Measurements from ENCODE around the gene CENPX.

The CENPX gene

GRCh38 chr17:81999976-82000802 is 22.5 kb downstream of the CENPX start:
- TF ChIP-seq SP1 (IDR thresholded peaks at IDR 0.05) (no peak), FOXK2 (IDR thresholded peaks at IDR 0.05) (no peak), PKNOX1 (IDR thresholded peaks at IDR 0.05) (no peak), FOXM1 (IDR thresholded peaks at IDR 0.05; ENCODE audit: borderline replicate concordance) (no peak)
- POLR2A ChIA-PET, result no interaction called here
- CTCF ChIA-PET, result no interaction called here
- DNase-seq (ENCODE audit: extremely low spot score), result no peak

DNA sequence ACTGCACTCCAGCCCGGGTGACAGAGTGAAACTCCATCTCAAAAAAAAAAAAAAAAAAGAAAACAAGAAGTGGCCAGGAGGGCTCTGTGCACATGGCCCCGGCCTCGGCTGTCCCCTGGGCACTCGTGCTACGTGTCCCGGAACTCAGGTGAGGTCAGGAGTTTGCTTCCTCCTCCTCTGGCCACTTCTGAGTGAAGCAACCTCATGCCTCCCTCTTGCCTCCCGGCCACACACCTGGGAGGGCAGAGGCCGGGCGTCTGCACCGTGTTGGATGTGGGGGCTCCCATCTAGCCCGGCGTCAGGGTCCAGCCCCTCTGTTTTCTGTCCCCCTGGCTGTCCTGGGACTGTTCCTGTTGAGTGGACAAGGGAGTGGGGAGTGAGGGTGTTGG is 23.1 kb downstream of the CENPX start:
- TF ChIP-seq SP1 (IDR thresholded peaks at IDR 0.05) (no peak), SUZ12 (IDR thresholded peaks at IDR 0.05) (no peak), FOXK2 (IDR thresholded peaks at IDR 0.05) (no peak), ELF4 (IDR thresholded peaks at IDR 0.05) (no peak), BHLHE40 (IDR thresholded peaks at IDR 0.05; ENCODE audit: borderline replicate concordance) (no peak), ARNT (IDR thresholded peaks at IDR 0.05) (no peak), CTBP1 (IDR thresholded peaks at IDR 0.05; ENCODE audit: borderline replicate concordance) (no peak), L3MBTL2 (conservative IDR thresholded peaks at IDR 0.05) (no peak), TARDBP (IDR thresholded peaks at IDR 0.05) (no peak), ZNF384 (IDR thresholded peaks at IDR 0.05) (no peak), FOXM1 (IDR thresholded peaks at IDR 0.05; ENCODE audit: borderline replicate concordance) (no peak), PKNOX1 (IDR thresholded peaks at IDR 0.05) (no peak), FOXA1 (IDR thresholded peaks at IDR 0.05) (no peak), NFRKB (IDR thresholded peaks at IDR 0.05) (no peak), LEF1 (IDR thresholded peaks at IDR 0.05; ENCODE audit: borderline replicate concordance) (no peak), HDGF (IDR thresholded peaks at IDR 0.05; ENCODE audit: borderline replicate concordance) (no peak)
- ChIA-PET CTCF (no interaction called here), POLR2A (no interaction called here)
- DNase-seq (ENCODE audit: extremely low spot score), result no peak

DNA sequence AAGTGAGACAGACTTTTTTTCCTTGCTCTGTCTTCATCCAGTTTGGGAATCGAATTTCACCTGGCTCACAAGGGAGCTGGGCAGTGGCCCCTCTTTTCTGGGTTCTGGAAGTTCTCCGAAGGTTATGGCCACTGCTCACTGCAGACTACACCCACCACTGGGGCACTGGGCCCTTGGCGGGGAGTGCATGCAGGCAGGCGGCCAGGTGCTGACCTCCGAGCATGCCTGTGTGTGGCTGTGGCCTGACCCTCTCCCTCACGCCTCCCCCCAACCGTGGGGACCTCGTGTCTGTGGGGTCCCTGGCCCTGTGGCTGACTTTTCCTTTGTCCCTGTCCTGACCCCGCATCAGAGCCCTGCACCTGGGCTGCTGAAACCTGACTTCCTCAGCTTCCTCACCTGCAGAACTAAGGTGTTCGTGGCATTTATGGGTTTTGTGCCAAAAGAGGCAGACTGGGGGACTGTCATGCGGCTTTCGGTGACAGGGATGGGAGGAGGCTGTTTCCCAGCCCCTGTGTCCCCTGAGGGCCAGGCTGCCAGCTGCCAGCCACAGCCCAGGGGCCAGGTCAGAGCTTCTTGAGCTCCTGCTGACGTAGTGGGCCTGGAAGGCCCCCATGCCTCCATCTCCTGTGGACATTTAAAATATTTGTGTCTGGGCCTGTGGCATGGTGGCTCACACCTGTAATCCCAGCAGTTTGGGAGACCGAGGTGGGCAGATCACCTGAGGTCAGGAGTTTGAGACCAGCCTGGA is 23.8 kb downstream of the CENPX start:
- TF ChIP-seq HDGF (IDR thresholded peaks at IDR 0.05; ENCODE audit: borderline replicate concordance) (no peak), NFRKB (IDR thresholded peaks at IDR 0.05) (no peak), CTBP1 (IDR thresholded peaks at IDR 0.05; ENCODE audit: borderline replicate concordance) (no peak)
- POLR2A ChIA-PET, result no interaction called here

GRCh38 chr17:81998212-81998611 is 24.5 kb downstream of the CENPX start:
- POLR2A ChIA-PET, result no interaction called here
- CTCF ChIA-PET, result no interaction called here

More for the DNA sequence above, 23.8 kb downstream of the CENPX start:
- DNase-seq (ENCODE audit: extremely low spot score), result no peak
- CTCF ChIA-PET, result no interaction called here

DNA sequence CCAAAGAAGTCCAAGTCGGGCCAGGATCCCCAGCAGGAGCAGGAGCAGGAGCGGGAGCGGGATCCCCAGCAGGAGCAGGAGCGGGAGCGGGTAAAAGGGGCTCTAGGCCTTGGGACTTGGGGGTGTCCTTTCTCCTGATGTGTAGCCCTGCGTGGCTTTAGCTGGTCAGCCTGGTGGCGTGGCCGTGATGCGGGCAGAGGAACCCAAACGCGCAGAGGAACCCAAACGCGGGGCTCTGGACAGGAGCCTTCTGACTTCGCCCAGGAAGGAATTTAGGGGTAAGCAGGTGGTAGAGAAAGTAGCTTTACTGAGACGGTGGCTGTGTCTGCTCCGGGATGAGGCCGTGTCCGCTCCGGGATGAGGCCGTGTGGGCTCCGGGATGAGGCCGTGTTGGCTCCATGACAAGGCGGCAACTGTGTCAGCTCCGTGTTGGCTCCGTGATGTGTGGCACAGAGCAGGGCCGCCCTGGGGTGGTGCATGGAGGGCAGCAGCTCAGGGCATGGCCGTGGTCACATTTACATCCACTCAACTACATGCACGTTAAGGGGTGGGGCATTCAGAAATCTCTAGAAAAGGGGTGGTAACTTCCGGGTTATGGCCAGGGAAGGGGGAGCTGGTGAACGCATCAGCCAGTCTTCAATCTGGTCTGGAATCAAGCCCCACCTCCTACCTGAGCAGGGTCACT is 25.8 kb downstream of the CENPX start:
- POLR2A ChIA-PET, result interaction anchor here (0.6 kb wide), 1 partner anchor 296 kb away, joined by 3 read pairs; no protein-coding TSS in a partner anchor
- DNase-seq (ENCODE audit: extremely low spot score), result no peak
- TF ChIP-seq ELF4 (IDR thresholded peaks at IDR 0.05), result no peak
- no peak for TF ChIP-seq SP1 (IDR thresholded peaks at IDR 0.05)
- no peak for TF ChIP-seq ARNT (IDR thresholded peaks at IDR 0.05)
- no peak for TF ChIP-seq HDGF (IDR thresholded peaks at IDR 0.05; ENCODE audit: borderline replicate concordance)
- TF ChIP-seq FOXA1 (IDR thresholded peaks at IDR 0.05), result no peak
- TF ChIP-seq ZNF384 (IDR thresholded peaks at IDR 0.05), result no peak
- no peak for TF ChIP-seq FOXM1 (IDR thresholded peaks at IDR 0.05; ENCODE audit: borderline replicate concordance)
- no peak for TF ChIP-seq TARDBP (IDR thresholded peaks at IDR 0.05)
- no peak for TF ChIP-seq LEF1 (IDR thresholded peaks at IDR 0.05; ENCODE audit: borderline replicate concordance)
- TF ChIP-seq CTBP1 (IDR thresholded peaks at IDR 0.05; ENCODE audit: borderline replicate concordance), result no peak
- TF ChIP-seq BHLHE40 (IDR thresholded peaks at IDR 0.05; ENCODE audit: borderline replicate concordance), result no peak
- no peak for TF ChIP-seq SUZ12 (IDR thresholded peaks at IDR 0.05)
- TF ChIP-seq L3MBTL2 (conservative IDR thresholded peaks at IDR 0.05), result no peak
- TF ChIP-seq NFRKB (IDR thresholded peaks at IDR 0.05), result no peak
- TF ChIP-seq FOXK2 (IDR thresholded peaks at IDR 0.05), result no peak
- TF ChIP-seq PKNOX1 (IDR thresholded peaks at IDR 0.05), result no peak
- CTCF ChIA-PET, result interaction anchor here (0.6 kb wide), 1 partner anchor 16 kb away, joined by 3 read pairs; no protein-coding TSS in a partner anchor

More at GRCh38 chr17:81998212-81998611, 24.5 kb downstream of the CENPX start:
- TF ChIP-seq CTBP1 (IDR thresholded peaks at IDR 0.05; ENCODE audit: borderline replicate concordance), result no peak
- no peak for TF ChIP-seq FOXK2 (IDR thresholded peaks at IDR 0.05)
- TF ChIP-seq ARNT (IDR thresholded peaks at IDR 0.05), result no peak
- no peak for TF ChIP-seq L3MBTL2 (conservative IDR thresholded peaks at IDR 0.05)
- TF ChIP-seq SP1 (IDR thresholded peaks at IDR 0.05), result no peak
- TF ChIP-seq HDGF (IDR thresholded peaks at IDR 0.05; ENCODE audit: borderline replicate concordance), result no peak
- no peak for TF ChIP-seq PKNOX1 (IDR thresholded peaks at IDR 0.05)
- no peak for TF ChIP-seq ZNF384 (IDR thresholded peaks at IDR 0.05)
- no peak for TF ChIP-seq FOXA1 (IDR thresholded peaks at IDR 0.05)
- no peak for TF ChIP-seq TARDBP (IDR thresholded peaks at IDR 0.05)
- TF ChIP-seq ELF4 (IDR thresholded peaks at IDR 0.05), result no peak
- TF ChIP-seq NFRKB (IDR thresholded peaks at IDR 0.05), result no peak
- no peak for TF ChIP-seq BHLHE40 (IDR thresholded peaks at IDR 0.05; ENCODE audit: borderline replicate concordance)
- no peak for TF ChIP-seq SUZ12 (IDR thresholded peaks at IDR 0.05)
- no peak for TF ChIP-seq FOXM1 (IDR thresholded peaks at IDR 0.05; ENCODE audit: borderline replicate concordance)
- TF ChIP-seq LEF1 (IDR thresholded peaks at IDR 0.05; ENCODE audit: borderline replicate concordance), result no peak
- no peak for DNase-seq (ENCODE audit: extremely low spot score)
